ENCODE results near the gene RAD51B. TPM values are rescaled to one million over a fixed set of nuclear protein-coding genes. Genes with fewer than 3 reads are reported as not detected.

RAD51B gene
- total RNA-seq, 5 donors from 2014 or later (not counting 1 experiment from before 2014, with no cell fraction given), result 25.4 to 47.9 (median 30.0) TPM

GRCh38 chr14:68384335-68384734 is 564.8 kb downstream of the RAD51B start:
- POLR2A ChIA-PET, result no interaction called here
- CTCF ChIA-PET, result no interaction called here
- peaks cover 8% of the 10 kb centered on the region for H3K36me3 Mint-ChIP-seq
- Histone ChIP-seq H3K4me3 (ENCODE audit: control insufficient read depth in 1 of 2, extremely low read depth in 1 of 2, low read length in 1 of 2) (no peak overlapping the region), H3K27ac (ENCODE audit: low read length) (no peak overlapping the region), H3K27me3 (replicated peaks in 1 of 2; ENCODE audit: control insufficient read depth in 2 of 2, extremely low read depth in 1 of 2, insufficient read depth in 2 of 2, low read length in 1 of 2) (no peaks in the 10 kb centered on the region), H3K9me3 (no peaks in the 10 kb centered on the region), H3K4me1 (ENCODE audit: control insufficient read depth in 1 of 2, extremely low read depth in 1 of 2, insufficient read depth in 2 of 2, low read length in 2 of 2) (peaks cover 7 to 24% of the 10 kb centered on the region in 2 experiments), H3K36me3 (ENCODE audit: control insufficient read depth in 2 of 2, extremely low read depth in 1 of 2, insufficient read depth in 1 of 2, low read length in 1 of 2) (no peaks in the 10 kb centered on the region)
- no peak for ATAC-seq (replicated peaks in 1 of 4)
- no peaks in the 10 kb centered on the region for H3K27me3 Mint-ChIP-seq
- 63% methylated on average over 3 of the region's 6 CpGs for WGBS (ENCODE audit: insufficient coverage)
- H3K4me1 Mint-ChIP-seq, result peaks cover 19 to 26% (median 19%) of the 10 kb centered on the region in 3 donors
- no peaks in the 10 kb centered on the region for H3K9me3 Mint-ChIP-seq
- no peak for DNase-seq
- no peak overlapping the region for H3K27ac Mint-ChIP-seq
- H3K4me3 Mint-ChIP-seq, result no peak overlapping the region

GRCh38 chr14:68384881-68385280 is 565.3 kb downstream of the RAD51B start:
- H3K4me1 Mint-ChIP-seq, result peaks cover 13 to 20% (median 14%) of the 10 kb centered on the region in 3 donors
- Histone ChIP-seq H3K9me3 (no peaks in the 10 kb centered on the region), H3K4me1 (ENCODE audit: control insufficient read depth in 1 of 2, extremely low read depth in 1 of 2, insufficient read depth in 2 of 2, low read length in 2 of 2) (peaks cover 4 to 18% of the 10 kb centered on the region in 2 experiments), H3K27me3 (replicated peaks in 1 of 2; ENCODE audit: control insufficient read depth in 2 of 2, extremely low read depth in 1 of 2, insufficient read depth in 2 of 2, low read length in 1 of 2) (no peaks in the 10 kb centered on the region), H3K27ac (ENCODE audit: low read length) (no peak overlapping the region), H3K36me3 (ENCODE audit: control insufficient read depth in 2 of 2, extremely low read depth in 1 of 2, insufficient read depth in 1 of 2, low read length in 1 of 2) (no peaks in the 10 kb centered on the region), H3K4me3 (ENCODE audit: control insufficient read depth in 1 of 2, extremely low read depth in 1 of 2, low read length in 1 of 2) (no peak overlapping the region)
- H3K9me3 Mint-ChIP-seq, result no peaks in the 10 kb centered on the region
- no peak for ATAC-seq (replicated peaks in 1 of 4)
- no peak overlapping the region for H3K4me3 Mint-ChIP-seq
- ChIA-PET POLR2A (no interaction called here), CTCF (no interaction called here)
- H3K27ac Mint-ChIP-seq, result no peak overlapping the region
- H3K36me3 Mint-ChIP-seq, result peaks cover 8% of the 10 kb centered on the region
- H3K27me3 Mint-ChIP-seq, result no peaks in the 10 kb centered on the region
- DNase-seq, result no peak
- 98% methylated on average over 6 of the region's 9 CpGs for WGBS (ENCODE audit: insufficient coverage)

- WGBS (ENCODE audit: insufficient coverage), result no CpG with 5 or more reads among the region's 1 CpG
- ATAC-seq (replicated peaks in 1 of 4) (no peak), DNase-seq (no peak)
- CTCF ChIA-PET, result no interaction called here
- POLR2A ChIA-PET, result no interaction called here
- peaks cover 0 to 11% of the 10 kb centered on the region in 2 experiments for H3K4me1 ChIP-seq (ENCODE audit: control insufficient read depth in 1 of 2, extremely low read depth in 1 of 2, insufficient read depth in 2 of 2, low read length in 2 of 2)
- Mint-ChIP-seq H3K27ac (no peak overlapping the region), H3K4me3 (no peak overlapping the region), H3K27me3 (no peaks in the 10 kb centered on the region), H3K9me3 (no peaks in the 10 kb centered on the region), H3K4me1 (peaks cover 5 to 17% (median 6%) of the 10 kb centered on the region in 3 donors), H3K36me3 (peaks cover 8% of the 10 kb centered on the region)
- H3K27me3 ChIP-seq (replicated peaks in 1 of 2; ENCODE audit: control insufficient read depth in 2 of 2, extremely low read depth in 1 of 2, insufficient read depth in 2 of 2, low read length in 1 of 2), result no peaks in the 10 kb centered on the region
- no peak overlapping the region for H3K27ac ChIP-seq (ENCODE audit: low read length)
- H3K36me3 ChIP-seq (ENCODE audit: control insufficient read depth in 2 of 2, extremely low read depth in 1 of 2, insufficient read depth in 1 of 2, low read length in 1 of 2), result no peaks in the 10 kb centered on the region
- no peak overlapping the region for H3K4me3 ChIP-seq (ENCODE audit: control insufficient read depth in 1 of 2, extremely low read depth in 1 of 2, low read length in 1 of 2)
- H3K9me3 ChIP-seq, result no peaks in the 10 kb centered on the region
Observed at GRCh38 chr14:68386446-68386845, 566.9 kb downstream of the RAD51B start.

- WGBS (ENCODE audit: insufficient coverage), result no CpG with 5 or more reads among the region's 6 CpGs
- Histone ChIP-seq H3K4me3 (ENCODE audit: control insufficient read depth in 1 of 2, extremely low read depth in 1 of 2, low read length in 1 of 2) (no peak overlapping the region), H3K27me3 (replicated peaks in 1 of 2; ENCODE audit: control insufficient read depth in 2 of 2, extremely low read depth in 1 of 2, insufficient read depth in 2 of 2, low read length in 1 of 2) (no peaks in the 10 kb centered on the region), H3K36me3 (ENCODE audit: control insufficient read depth in 2 of 2, extremely low read depth in 1 of 2, insufficient read depth in 1 of 2, low read length in 1 of 2) (no peaks in the 10 kb centered on the region), H3K9me3 (no peaks in the 10 kb centered on the region), H3K4me1 (ENCODE audit: control insufficient read depth in 1 of 2, extremely low read depth in 1 of 2, insufficient read depth in 2 of 2, low read length in 2 of 2) (peaks cover 0 to 11% of the 10 kb centered on the region in 2 experiments), H3K27ac (ENCODE audit: low read length) (no peak overlapping the region)
- DNase-seq, result no peak
- Mint-ChIP-seq H3K4me1 (peaks cover 5 to 17% (median 6%) of the 10 kb centered on the region in 3 donors), H3K36me3 (peaks cover 8% of the 10 kb centered on the region), H3K27ac (no peak overlapping the region), H3K4me3 (no peak overlapping the region), H3K9me3 (no peaks in the 10 kb centered on the region), H3K27me3 (no peaks in the 10 kb centered on the region)
- CTCF ChIA-PET, result no interaction called here
- ATAC-seq (replicated peaks in 1 of 4), result no peak
- POLR2A ChIA-PET, result no interaction called here
Observed at GRCh38 chr14:68386950-68387779, 567.6 kb downstream of the RAD51B start.

GRCh38 chr14:68389943-68390342 is 570.4 kb downstream of the RAD51B start:
- no peaks in the 10 kb centered on the region for H3K27me3 Mint-ChIP-seq
- no peak overlapping the region for H3K4me3 Mint-ChIP-seq
- POLR2A ChIA-PET, result interaction anchor here in 1 of 2 donors (0.5 kb wide), 1 partner anchor 53 kb away, joined by 4 read pairs; no protein-coding TSS in a partner anchor

GRCh38 chr14:68390741-68391140 is 571.2 kb downstream of the RAD51B start:
- H3K4me3 Mint-ChIP-seq, result no peak overlapping the region
- CTCF ChIA-PET, result interaction anchor here (0.5 to 1.5 kb wide), 2 partner anchors 18 to 528 kb away, joined by 4 to 6 read pairs; no protein-coding TSS in a partner anchor
- no peaks in the 10 kb centered on the region for H3K9me3 Mint-ChIP-seq

More at GRCh38 chr14:68389943-68390342, 570.4 kb downstream of the RAD51B start:
- Mint-ChIP-seq H3K9me3 (no peaks in the 10 kb centered on the region), H3K27ac (no peak overlapping the region), H3K4me1 (peaks cover 0 to 19% (median 15%) of the 10 kb centered on the region in 3 donors), H3K36me3 (peaks cover 10% of the 10 kb centered on the region)
- H3K9me3 ChIP-seq, result no peaks in the 10 kb centered on the region
- DNase-seq (no peak), ATAC-seq (replicated peaks in 1 of 4) (no peak)
- H3K36me3 ChIP-seq (ENCODE audit: control insufficient read depth in 2 of 2, extremely low read depth in 1 of 2, insufficient read depth in 1 of 2, low read length in 1 of 2), result no peaks in the 10 kb centered on the region
- H3K4me1 ChIP-seq (ENCODE audit: control insufficient read depth in 1 of 2, extremely low read depth in 1 of 2, insufficient read depth in 2 of 2, low read length in 2 of 2), result peaks cover 0 to 3% of the 10 kb centered on the region in 2 experiments
- no peak overlapping the region for H3K4me3 ChIP-seq (ENCODE audit: control insufficient read depth in 1 of 2, extremely low read depth in 1 of 2, low read length in 1 of 2)
- H3K27me3 ChIP-seq (replicated peaks in 1 of 2; ENCODE audit: control insufficient read depth in 2 of 2, extremely low read depth in 1 of 2, insufficient read depth in 2 of 2, low read length in 1 of 2), result no peaks in the 10 kb centered on the region
- no CpG with 5 or more reads among the region's 3 CpGs for WGBS (ENCODE audit: insufficient coverage)
- CTCF ChIA-PET, result interaction anchor here (0.5 to 1.5 kb wide), 2 partner anchors 19 to 529 kb away, joined by 4 to 6 read pairs; no protein-coding TSS in a partner anchor
- H3K27ac ChIP-seq (ENCODE audit: low read length), result no peak overlapping the region

More at GRCh38 chr14:68390741-68391140, 571.2 kb downstream of the RAD51B start:
- H3K27ac ChIP-seq (ENCODE audit: low read length), result no peak overlapping the region
- no peaks in the 10 kb centered on the region for H3K36me3 ChIP-seq (ENCODE audit: control insufficient read depth in 2 of 2, extremely low read depth in 1 of 2, insufficient read depth in 1 of 2, low read length in 1 of 2)
- Mint-ChIP-seq H3K27ac (no peak overlapping the region), H3K36me3 (peaks cover 10% of the 10 kb centered on the region), H3K27me3 (no peaks in the 10 kb centered on the region), H3K4me1 (peaks cover 0 to 19% (median 15%) of the 10 kb centered on the region in 3 donors)
- no peak for ATAC-seq (replicated peaks in 1 of 4)
- POLR2A ChIA-PET, result interaction anchor here in 1 of 2 donors (0.5 kb wide), 1 partner anchor 52 kb away, joined by 4 read pairs; no protein-coding TSS in a partner anchor
- no peak overlapping the region for H3K4me3 ChIP-seq (ENCODE audit: control insufficient read depth in 1 of 2, extremely low read depth in 1 of 2, low read length in 1 of 2)
- H3K4me1 ChIP-seq (ENCODE audit: control insufficient read depth in 1 of 2, extremely low read depth in 1 of 2, insufficient read depth in 2 of 2, low read length in 2 of 2), result peaks cover 0 to 3% of the 10 kb centered on the region in 2 experiments
- DNase-seq, result no peak
- no CpG with 5 or more reads among the region's 2 CpGs for WGBS (ENCODE audit: insufficient coverage)
- no peaks in the 10 kb centered on the region for H3K27me3 ChIP-seq (replicated peaks in 1 of 2; ENCODE audit: control insufficient read depth in 2 of 2, extremely low read depth in 1 of 2, insufficient read depth in 2 of 2, low read length in 1 of 2)
- H3K9me3 ChIP-seq, result no peaks in the 10 kb centered on the region
